ENCODE measurements around the gene MBNL1. TPM values are rescaled to one million over a fixed set of nuclear protein-coding genes. Genes with fewer than 3 reads are reported as not detected.

MBNL1 gene
- total RNA-seq, 6 donors from 2014 or later, result 231 to 506 (median 357) TPM

- TF ChIP-seq CTCF (IDR thresholded peaks at IDR 0.05), result no peak
- no peak for TF ChIP-seq EP300 (IDR thresholded peaks at IDR 0.05)
- TF ChIP-seq POLR2AphosphoS5 (IDR thresholded peaks at IDR 0.05), result no peak
- TF ChIP-seq POLR2A (IDR thresholded peaks at IDR 0.05), result no peak
- H3K27ac ChIP-seq, result no peak overlapping the region
- ATAC-seq (ENCODE audit: low FRiP score in 2 of 2) (no peak), DNase-seq (no peak)
- no peak overlapping the region for H3K4me3 ChIP-seq
- H3K36me3 ChIP-seq, result no peaks in the 10 kb centered on the region
- H3K27me3 ChIP-seq, result no peaks in the 10 kb centered on the region
- peaks cover 0 to 9% (median 0%) of the 10 kb centered on the region in 4 donors for H3K4me1 ChIP-seq
- no peaks in the 10 kb centered on the region for H3K9me3 ChIP-seq
Observed at GRCh38 chr3:152251916-152252315, 16.8 kb upstream of the MBNL1 start.

DNA sequence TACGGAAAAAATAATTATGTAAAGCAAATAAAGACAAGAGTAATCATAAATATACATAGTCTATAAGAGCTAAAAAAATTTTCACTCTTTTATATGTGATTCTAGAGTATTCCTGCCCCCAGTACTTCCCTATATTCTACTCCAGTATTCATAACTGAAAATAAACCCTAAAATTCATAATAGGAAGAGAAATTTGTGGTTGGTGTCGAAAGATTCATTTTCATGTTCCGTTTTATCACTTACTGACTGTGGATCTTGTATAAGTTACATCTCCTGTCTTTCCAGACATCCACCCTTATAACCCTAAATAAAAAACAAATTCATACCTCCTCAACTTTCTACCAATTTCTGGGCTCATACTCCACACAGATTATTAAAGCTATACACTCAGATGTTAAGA is 16.0 kb upstream of the MBNL1 start:
- Histone ChIP-seq H3K27ac (no peak overlapping the region), H3K36me3 (no peaks in the 10 kb centered on the region), H3K9me3 (no peaks in the 10 kb centered on the region), H3K27me3 (no peaks in the 10 kb centered on the region), H3K4me1 (peaks cover 0 to 9% (median under 1%) of the 10 kb centered on the region in 4 donors), H3K4me3 (no peak overlapping the region)
- TF ChIP-seq EP300 (IDR thresholded peaks at IDR 0.05) (no peak), POLR2A (IDR thresholded peaks at IDR 0.05) (no peak), CTCF (IDR thresholded peaks at IDR 0.05) (no peak), POLR2AphosphoS5 (IDR thresholded peaks at IDR 0.05) (no peak)
- DNase-seq (no peak), ATAC-seq (ENCODE audit: low FRiP score in 2 of 2) (peak in 1 of 2 donors; percentile 44)
- WGBS, 2 donors, result 63 to 78% methylated on average over 3 of the region's 3 CpGs

DNA sequence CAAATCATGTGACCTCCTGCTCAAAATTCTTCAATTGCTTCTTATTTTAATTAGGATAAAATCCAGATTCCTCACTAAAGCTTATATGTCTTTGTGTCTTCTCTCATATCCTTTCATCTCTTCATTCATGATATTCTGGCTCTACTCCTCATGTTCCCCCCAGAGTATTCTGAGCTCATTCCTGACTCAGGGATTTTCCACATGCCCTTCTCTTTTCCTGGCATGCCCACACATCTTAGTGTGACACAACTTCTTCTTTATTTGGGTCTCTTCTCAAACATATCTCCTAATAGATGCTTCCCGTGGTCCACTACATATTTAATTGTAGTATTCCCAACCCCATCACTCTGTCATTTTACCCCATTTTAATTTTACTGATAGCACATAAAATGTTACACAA is 15.2 kb upstream of the MBNL1 start:
- Histone ChIP-seq H3K27me3 (no peaks in the 10 kb centered on the region), H3K27ac (no peak overlapping the region), H3K36me3 (no peaks in the 10 kb centered on the region), H3K4me1 (peaks cover 5 to 14% (median 7%) of the 10 kb centered on the region in 4 donors), H3K9me3 (no peaks in the 10 kb centered on the region), H3K4me3 (no peak overlapping the region)
- DNase-seq (no peak), ATAC-seq (ENCODE audit: low FRiP score in 2 of 2) (peak in 1 of 2 donors; percentile 56)
- 76 to 87% methylated on average over 1 of the region's 1 CpG for WGBS, 2 donors
- TF ChIP-seq EP300 (IDR thresholded peaks at IDR 0.05) (no peak), POLR2AphosphoS5 (IDR thresholded peaks at IDR 0.05) (no peak), CTCF (IDR thresholded peaks at IDR 0.05) (no peak), POLR2A (IDR thresholded peaks at IDR 0.05) (no peak)

DNA sequence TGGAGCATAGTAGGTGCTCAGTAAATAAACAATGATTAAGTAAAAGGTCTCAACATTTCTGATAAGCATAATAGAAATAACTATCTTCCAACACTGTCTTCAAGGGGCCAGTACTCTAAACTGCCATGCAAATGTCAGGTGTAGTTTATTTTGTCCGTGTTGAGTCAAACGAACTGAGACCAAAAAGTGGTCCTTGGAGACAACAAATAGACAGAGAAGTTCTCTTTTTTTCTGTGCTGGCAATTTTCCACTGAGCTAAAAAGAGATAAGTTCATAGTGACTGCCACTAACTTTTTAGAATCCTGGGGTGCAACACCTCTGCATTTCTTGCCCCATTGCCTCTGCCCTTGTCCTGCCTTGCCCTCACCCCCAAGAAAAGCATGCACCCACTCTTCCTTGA is 14.7 kb upstream of the MBNL1 start:
- H3K27me3 ChIP-seq, result no peaks in the 10 kb centered on the region
- 64 to 67% methylated on average over 2 of the region's 2 CpGs for WGBS, 2 donors
- no peaks in the 10 kb centered on the region for H3K9me3 ChIP-seq
- DNase-seq (no peak), ATAC-seq (ENCODE audit: low FRiP score in 2 of 2) (no peak)
- no peak overlapping the region for H3K27ac ChIP-seq
- H3K4me1 ChIP-seq, result peaks cover 5 to 19% (median 12%) of the 10 kb centered on the region in 4 donors
- no peak overlapping the region for H3K4me3 ChIP-seq
- H3K36me3 ChIP-seq, result no peaks in the 10 kb centered on the region
- TF ChIP-seq POLR2AphosphoS5 (IDR thresholded peaks at IDR 0.05) (no peak), EP300 (IDR thresholded peaks at IDR 0.05) (no peak), POLR2A (IDR thresholded peaks at IDR 0.05) (no peak), CTCF (IDR thresholded peaks at IDR 0.05) (no peak)

GRCh38 chr3:152255290-152255689 is 13.4 kb upstream of the MBNL1 start:
- DNase-seq, result no peak
- Histone ChIP-seq H3K27ac (no peak overlapping the region), H3K27me3 (no peaks in the 10 kb centered on the region), H3K9me3 (no peaks in the 10 kb centered on the region), H3K4me3 (no peak overlapping the region), H3K4me1 (peaks cover 5 to 22% (median 19%) of the 10 kb centered on the region in 4 donors), H3K36me3 (no peaks in the 10 kb centered on the region)
- TF ChIP-seq POLR2A (IDR thresholded peaks at IDR 0.05), result no peak
- TF ChIP-seq CTCF (IDR thresholded peaks at IDR 0.05), result no peak
- no peak for TF ChIP-seq POLR2AphosphoS5 (IDR thresholded peaks at IDR 0.05)
- no peak for TF ChIP-seq EP300 (IDR thresholded peaks at IDR 0.05)
- ATAC-seq (ENCODE audit: low FRiP score in 2 of 2), result no peak
- 96 to 97% methylated on average over 1 of the region's 1 CpG for WGBS, 2 donors

Measured in upper lobe of left lung (tissue), 6 donors.